T-helper 17 cell (primary cell): ENCODE results near the gene NAGLU. TPM values are rescaled to one million over a fixed set of nuclear protein-coding genes. Genes with fewer than 3 reads are reported as not detected.
"Not testable (repeated sequence)": the region's sequence is repeated elsewhere in the genome, so short reads cannot be mapped to it uniquely, and the experiment has no call there.

Experiments
- ATAC-seq: fragments of 150-1000 bp; cut with Tn5 transposase; 2 replicates; pipeline ENCODE4 v1.10.0; 2021; ENCODE audit warnings: mild to moderate bottlenecking, moderate library complexity
- DNase-seq, 3 donors: peaks; one replicate each; pipeline versions ENCODE4 v3.0.0 to v3.0.0-alpha.2; 2020 to 2021
- H3K9me3 ChIP-seq: one replicate; pipeline ENCODE4 v1.7.0; 2013; ENCODE audit warnings: low read length, mild to moderate bottlenecking; ENCODE audit not compliant: control insufficient read depth, poor library complexity, severe bottlenecking
- H3K27ac Mint-ChIP-seq: one replicate; pipeline ENCODE4 v1.8.0; 2022; ENCODE audit warnings: mild to moderate bottlenecking, moderate library complexity, mixed read lengths
- H3K27me3 Mint-ChIP-seq: one replicate; pipeline ENCODE4 v1.8.0; 2022; ENCODE audit warnings: mixed read lengths
- H3K36me3 Mint-ChIP-seq: one replicate; pipeline ENCODE4 v1.8.0; 2022; ENCODE audit warnings: low read depth, mixed read lengths
- H3K4me1 Mint-ChIP-seq: one replicate; pipeline ENCODE4 v1.8.0; 2022; ENCODE audit warnings: mild to moderate bottlenecking, mixed read lengths
- H3K4me3 Mint-ChIP-seq: one replicate; pipeline ENCODE4 v1.8.0; 2022; ENCODE audit warnings: mild to moderate bottlenecking, moderate library complexity, mixed read lengths
- total RNA-seq, 4 donors: library from RNA in 2 of 4; stranded (reverse) in 2 of 4; gene quantifications; one replicate each; pipeline ENCODE4 v1.2.3 and lab custom pipeline; 2022 to 2026

The NAGLU gene
- total RNA-seq, 2 donors from 2014 or later: 12.5 to 13.2 TPM

- Mint-ChIP-seq H3K27me3 (no peaks in the 10 kb centered on the region), H3K4me1 (peaks cover 14% of the 10 kb centered on the region), H3K27ac (peak overlapping the region; percentile 89), H3K36me3 (peaks cover 2% of the 10 kb centered on the region), H3K4me3 (peak overlapping the region; percentile 93)
- peak; percentile 87 for ATAC-seq
- DNase-seq: peak; percentile 50 to 62 (median 60)
- no peaks in the 10 kb centered on the region for H3K9me3 ChIP-seq
These were observed 18.4 kb downstream of the NAGLU start for GRCh38 chr17:42554250-42555121.

- Mint-ChIP-seq H3K4me1 (peaks cover 14% of the 10 kb centered on the region), H3K27me3 (no peaks in the 10 kb centered on the region), H3K4me3 (peak overlapping the region; percentile 93), H3K27ac (peak overlapping the region; percentile 89), H3K36me3 (peaks cover 2% of the 10 kb centered on the region)
- ATAC-seq (peak; percentile 8), DNase-seq (no peak)
- H3K9me3 ChIP-seq: no peaks in the 10 kb centered on the region
These were observed 19.1 kb downstream of the NAGLU start for GRCh38 chr17:42555122-42555622.

DNA sequence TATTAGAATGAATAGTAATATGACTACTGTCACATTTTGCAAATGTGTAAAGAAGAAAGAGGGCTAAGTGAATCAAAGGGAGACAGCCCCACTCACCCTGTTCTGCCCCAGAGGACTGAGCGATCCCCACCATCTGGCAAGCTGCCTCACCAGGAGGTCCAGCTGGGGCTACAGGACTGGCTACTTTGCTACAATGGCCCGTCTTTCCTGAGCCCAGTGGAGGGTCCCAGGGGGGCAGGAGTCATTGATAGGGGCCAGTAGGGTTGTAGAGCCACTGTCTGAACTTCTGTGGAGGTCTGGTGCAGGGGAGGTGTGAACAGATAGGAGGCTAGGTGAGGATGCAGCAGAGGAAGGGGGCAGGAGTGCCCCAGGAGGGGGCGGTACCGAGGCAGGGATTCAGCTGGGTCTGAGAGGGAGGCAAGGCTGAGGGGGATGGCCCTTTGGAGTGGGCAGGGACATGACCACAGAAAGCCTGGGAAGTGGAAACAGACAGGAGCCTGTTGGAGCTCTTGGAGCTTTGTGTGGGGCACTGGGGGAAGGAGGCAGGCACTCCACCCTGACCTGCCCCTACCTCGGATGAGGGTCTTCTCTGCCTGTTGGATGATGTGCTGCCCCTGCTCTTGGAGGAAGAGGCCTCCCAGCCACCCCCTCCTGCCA is 20.0 kb downstream of the NAGLU start:
- H3K27ac Mint-ChIP-seq, DNase-seq, H3K36me3 Mint-ChIP-seq, H3K9me3 ChIP-seq, H3K4me3 Mint-ChIP-seq, ATAC-seq, H3K4me1 Mint-ChIP-seq, H3K27me3 Mint-ChIP-seq: not testable (repeated sequence)

GRCh38 chr17:42559075-42559474 is 23.0 kb downstream of the NAGLU start:
- no peaks in the 10 kb centered on the region for H3K9me3 ChIP-seq
- H3K36me3 Mint-ChIP-seq: no peaks in the 10 kb centered on the region
- DNase-seq (no peak), ATAC-seq (no peak)
- no peaks in the 10 kb centered on the region for H3K27me3 Mint-ChIP-seq
- H3K27ac Mint-ChIP-seq: no peak overlapping the region
- peaks cover 19% of the 10 kb centered on the region for H3K4me1 Mint-ChIP-seq
- H3K4me3 Mint-ChIP-seq: no peak overlapping the region

- no peak overlapping the region for H3K27ac Mint-ChIP-seq
- no peaks in the 10 kb centered on the region for H3K27me3 Mint-ChIP-seq
- H3K4me3 Mint-ChIP-seq: no peak overlapping the region
- ATAC-seq: no peak
- H3K4me1 Mint-ChIP-seq: peaks cover 13% of the 10 kb centered on the region
- H3K36me3 Mint-ChIP-seq: no peaks in the 10 kb centered on the region
- no peaks in the 10 kb centered on the region for H3K9me3 ChIP-seq
- no peak for DNase-seq
These were observed 24.2 kb downstream of the NAGLU start for GRCh38 chr17:42560246-42560645.

DNA sequence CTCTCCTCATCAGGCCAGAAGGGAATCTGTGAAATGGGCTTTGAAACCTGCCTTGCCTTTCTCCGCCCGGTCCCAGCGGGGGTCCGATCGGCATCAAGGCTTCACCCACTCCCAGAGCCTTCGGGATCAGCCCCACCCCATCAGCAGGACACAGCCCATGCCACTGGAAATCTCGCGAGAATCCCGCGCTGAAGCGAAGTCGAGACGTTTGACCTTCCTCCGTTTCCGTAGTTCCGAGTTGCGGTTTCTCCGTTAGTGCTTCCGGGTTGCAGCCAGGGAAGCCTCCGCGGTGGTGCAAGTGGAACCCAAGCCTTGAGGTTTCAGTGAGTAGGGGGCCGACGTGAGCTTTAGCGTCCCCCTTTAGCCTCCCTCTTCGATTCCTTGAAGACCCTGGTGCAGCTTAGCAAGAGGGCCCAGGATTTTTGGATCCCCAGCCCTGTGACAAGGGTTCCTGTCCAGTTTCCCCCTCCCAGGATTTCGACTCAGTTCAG is 25.9 kb downstream of the NAGLU start, which contains the start of gene COASY:
COASY (plus strand) TSS at position 252 of the 491 bp plus-strand sequence. CDS start 475 bp downstream, outside the sequence.
- peak; percentile 72 to 86 (median 80) for DNase-seq
- ATAC-seq: peak; percentile 75
- Mint-ChIP-seq H3K36me3 (no peaks in the 10 kb centered on the region), H3K27ac (peak within 1 kb of the TSS; percentile 94), H3K4me3 (peak within 1 kb of the TSS; percentile 93), H3K4me1 (peaks cover 18% of the 10 kb centered on the region), H3K27me3 (no peaks in the 10 kb centered on the region)
- H3K9me3 ChIP-seq: no peaks in the 10 kb centered on the region

DNA sequence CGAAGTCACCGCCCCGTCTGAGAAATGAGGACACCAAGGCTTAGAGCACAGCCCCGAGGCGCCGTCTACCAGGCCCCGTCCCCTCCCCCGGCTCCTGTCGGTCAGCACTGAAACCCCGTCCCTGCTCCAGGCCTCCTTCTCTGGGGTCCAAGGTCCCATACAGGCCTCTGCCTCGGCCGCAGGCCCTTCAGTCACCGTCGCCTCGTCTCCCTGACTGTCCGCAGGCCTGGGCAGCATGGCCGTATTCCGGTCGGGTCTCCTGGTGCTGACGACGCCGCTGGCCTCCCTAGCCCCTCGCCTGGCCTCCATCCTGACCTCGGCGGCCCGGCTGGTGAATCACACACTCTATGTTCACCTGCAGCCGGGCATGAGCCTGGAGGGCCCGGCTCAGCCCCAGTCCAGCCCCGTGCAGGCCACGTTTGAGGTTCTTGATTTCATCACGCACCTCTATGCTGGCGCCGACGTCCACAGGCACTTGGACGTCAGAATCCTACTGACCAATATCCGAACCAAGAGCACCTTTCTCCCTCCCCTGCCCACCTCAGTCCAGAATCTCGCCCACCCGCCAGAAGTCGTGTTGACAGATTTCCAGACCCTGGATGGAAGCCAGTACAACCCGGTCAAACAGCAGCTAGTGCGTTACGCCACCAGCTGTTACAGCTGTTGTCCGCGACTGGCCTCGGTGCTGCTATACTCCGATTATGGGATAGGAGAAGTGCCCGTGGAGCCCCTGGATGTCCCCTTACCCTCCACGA is 26.5 kb downstream of the NAGLU start:
- no peaks in the 10 kb centered on the region for H3K9me3 ChIP-seq
- Mint-ChIP-seq H3K27me3 (no peaks in the 10 kb centered on the region), H3K36me3 (no peaks in the 10 kb centered on the region), H3K4me3 (peak overlapping the region; percentile 93), H3K27ac (peak overlapping the region; percentile 94), H3K4me1 (peaks cover 19% of the 10 kb centered on the region)
- DNase-seq (no peak), ATAC-seq (peak; percentile 4)

- DNase-seq (no peak), ATAC-seq (no peak)
- no peaks in the 10 kb centered on the region for H3K9me3 ChIP-seq
- H3K4me3 Mint-ChIP-seq: peak overlapping the region; percentile 93
- H3K4me1 Mint-ChIP-seq: peaks cover 23% of the 10 kb centered on the region
- H3K36me3 Mint-ChIP-seq: no peaks in the 10 kb centered on the region
- no peaks in the 10 kb centered on the region for H3K27me3 Mint-ChIP-seq
- H3K27ac Mint-ChIP-seq: peak overlapping the region; percentile 94
These were observed 27.1 kb downstream of the NAGLU start for GRCh38 chr17:42563143-42563509.

DNA sequence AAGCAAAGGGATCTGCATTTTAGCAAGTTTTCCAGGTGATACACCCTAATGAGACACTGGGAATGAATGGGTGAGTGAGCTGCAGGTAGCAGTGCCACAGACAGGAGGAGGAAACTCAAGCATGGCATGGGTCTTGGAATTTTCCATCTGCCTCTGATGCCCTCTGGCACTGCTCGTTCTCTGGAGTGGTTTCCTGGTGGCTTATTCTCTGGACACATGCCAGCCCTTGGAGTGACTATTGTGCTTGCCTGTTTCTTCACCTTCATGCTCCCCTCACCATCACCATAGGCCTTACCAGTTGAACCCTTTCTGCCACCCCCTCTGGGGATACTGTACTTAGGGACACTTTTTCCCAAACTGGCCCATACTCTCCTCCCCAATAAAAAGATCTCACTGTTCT is 27.5 kb downstream of the NAGLU start:
- Mint-ChIP-seq H3K4me1 (peaks cover 23% of the 10 kb centered on the region), H3K27ac (peak overlapping the region; percentile 94), H3K4me3 (peak overlapping the region; percentile 56), H3K27me3 (no peaks in the 10 kb centered on the region), H3K36me3 (no peaks in the 10 kb centered on the region)
- no peaks in the 10 kb centered on the region for H3K9me3 ChIP-seq
- DNase-seq (no peak), ATAC-seq (no peak)

- ATAC-seq (no peak), DNase-seq (no peak)
- no peaks in the 10 kb centered on the region for H3K27me3 Mint-ChIP-seq
- peaks cover 25% of the 10 kb centered on the region for H3K4me1 Mint-ChIP-seq
- peak overlapping the region; percentile 72 for H3K27ac Mint-ChIP-seq
- H3K36me3 Mint-ChIP-seq: no peaks in the 10 kb centered on the region
- H3K4me3 Mint-ChIP-seq: peak overlapping the region; percentile 56
- H3K9me3 ChIP-seq: no peaks in the 10 kb centered on the region
These were observed 27.9 kb downstream of the NAGLU start for GRCh38 chr17:42563950-42564349.

GRCh38 chr17:42564815-42565522 is 28.9 kb downstream of the NAGLU start:
- Mint-ChIP-seq H3K27me3 (no peaks in the 10 kb centered on the region), H3K4me1 (peaks cover 27% of the 10 kb centered on the region), H3K4me3 (peak overlapping the region; percentile 55), H3K27ac (peak overlapping the region; percentile 93), H3K36me3 (no peaks in the 10 kb centered on the region)
- ATAC-seq (no peak), DNase-seq (no peak)
- H3K9me3 ChIP-seq: no peaks in the 10 kb centered on the region

- no peaks in the 10 kb centered on the region for H3K36me3 Mint-ChIP-seq
- no peak for ATAC-seq
- no peak for DNase-seq
- no peak overlapping the region for H3K4me3 Mint-ChIP-seq
- peaks cover 27% of the 10 kb centered on the region for H3K4me1 Mint-ChIP-seq
- H3K27me3 Mint-ChIP-seq: no peaks in the 10 kb centered on the region
- peak overlapping the region; percentile 93 for H3K27ac Mint-ChIP-seq
- no peaks in the 10 kb centered on the region for H3K9me3 ChIP-seq
These were observed 29.6 kb downstream of the NAGLU start for GRCh38 chr17:42565523-42566214.
